GM10266 (cell line): Measurements from ENCODE around the gene BMP6.

Experiments used
- DNase-seq: peaks from one replicate; pipeline ENCODE4 v3.0.0; 2012; ENCODE audit errors: extremely low spot score
- TF ChIP-seq, protein P1 (sequence below): IDR thresholded peaks from 2 replicates; pipeline ENCODE4 v1.5.1; 2012; ENCODE audit warnings: mild to moderate bottlenecking, low read depth; ENCODE audit not compliant: control insufficient read depth, insufficient read depth; ENCODE audit errors: missing control alignments

Gene BMP6

DNA sequence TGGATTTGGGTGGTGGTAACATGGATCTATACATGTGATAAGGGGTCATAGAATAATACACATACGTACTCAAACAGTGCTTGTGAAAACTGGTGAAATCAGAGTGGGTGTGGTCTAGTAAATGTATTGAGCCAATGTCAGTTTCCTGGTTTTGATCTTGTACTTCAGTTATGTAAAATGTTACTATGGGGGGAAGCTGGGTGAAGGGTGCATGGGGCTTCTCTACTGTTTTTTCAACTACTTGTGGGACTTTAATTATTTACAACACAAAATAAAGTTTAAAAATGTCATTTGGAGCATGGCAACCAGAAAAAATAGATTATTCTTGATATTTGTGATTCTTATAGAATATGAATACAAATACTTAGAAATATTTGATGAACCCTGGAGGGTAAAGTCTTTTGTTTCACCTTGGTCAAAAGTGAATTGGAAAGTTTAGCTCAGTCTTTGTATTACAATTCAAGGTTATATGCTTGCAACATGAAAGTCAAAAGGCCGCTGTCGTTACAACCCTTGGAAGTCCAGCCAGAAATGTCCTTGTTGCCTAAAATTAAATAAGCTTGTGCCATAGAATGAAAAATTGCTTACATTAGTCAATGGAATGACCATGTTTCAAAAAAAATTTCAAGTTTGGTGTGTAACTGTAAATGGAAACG is 110.6 kb downstream of the BMP6 start:
- TF ChIP-seq, protein P1, sequence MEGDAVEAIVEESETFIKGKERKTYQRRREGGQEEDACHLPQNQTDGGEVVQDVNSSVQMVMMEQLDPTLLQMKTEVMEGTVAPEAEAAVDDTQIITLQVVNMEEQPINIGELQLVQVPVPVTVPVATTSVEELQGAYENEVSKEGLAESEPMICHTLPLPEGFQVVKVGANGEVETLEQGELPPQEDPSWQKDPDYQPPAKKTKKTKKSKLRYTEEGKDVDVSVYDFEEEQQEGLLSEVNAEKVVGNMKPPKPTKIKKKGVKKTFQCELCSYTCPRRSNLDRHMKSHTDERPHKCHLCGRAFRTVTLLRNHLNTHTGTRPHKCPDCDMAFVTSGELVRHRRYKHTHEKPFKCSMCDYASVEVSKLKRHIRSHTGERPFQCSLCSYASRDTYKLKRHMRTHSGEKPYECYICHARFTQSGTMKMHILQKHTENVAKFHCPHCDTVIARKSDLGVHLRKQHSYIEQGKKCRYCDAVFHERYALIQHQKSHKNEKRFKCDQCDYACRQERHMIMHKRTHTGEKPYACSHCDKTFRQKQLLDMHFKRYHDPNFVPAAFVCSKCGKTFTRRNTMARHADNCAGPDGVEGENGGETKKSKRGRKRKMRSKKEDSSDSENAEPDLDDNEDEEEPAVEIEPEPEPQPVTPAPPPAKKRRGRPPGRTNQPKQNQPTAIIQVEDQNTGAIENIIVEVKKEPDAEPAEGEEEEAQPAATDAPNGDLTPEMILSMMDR, result no peak
- no peak for DNase-seq

DNA sequence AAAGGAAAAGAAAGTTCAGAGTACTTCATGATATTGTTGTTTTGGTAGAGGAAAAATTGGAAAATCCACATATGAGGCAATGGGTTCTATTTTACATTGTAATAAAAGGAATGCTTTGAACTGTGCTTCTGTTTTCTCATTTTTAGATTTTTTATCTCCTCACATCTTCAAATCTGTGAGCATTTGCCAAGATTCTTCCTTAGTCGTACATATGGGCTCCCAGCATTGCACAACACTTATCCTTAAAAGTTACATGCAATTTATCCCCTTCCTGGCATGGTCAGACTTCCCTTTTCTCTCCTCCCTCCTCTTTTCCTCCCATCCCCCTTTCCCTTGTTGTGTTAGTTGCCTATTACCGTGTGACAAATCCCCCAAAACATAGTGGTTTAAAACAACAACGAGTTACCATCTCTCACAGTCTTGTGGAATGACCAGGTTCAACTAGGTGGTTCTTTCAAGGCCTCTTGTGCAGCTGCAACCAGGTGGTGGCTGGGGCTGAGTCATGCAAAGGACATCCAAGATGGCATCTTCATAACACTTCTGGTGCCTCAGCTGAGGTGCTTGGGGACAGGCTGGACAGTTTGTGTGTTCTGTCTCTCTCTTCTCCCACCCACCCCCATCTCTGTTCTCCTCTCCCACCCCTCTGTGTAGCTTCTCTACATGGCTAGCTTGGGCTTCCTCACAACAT is 116.0 kb downstream of the BMP6 start:
- no peak for DNase-seq
- TF ChIP-seq, protein P1, result no peak

DNA sequence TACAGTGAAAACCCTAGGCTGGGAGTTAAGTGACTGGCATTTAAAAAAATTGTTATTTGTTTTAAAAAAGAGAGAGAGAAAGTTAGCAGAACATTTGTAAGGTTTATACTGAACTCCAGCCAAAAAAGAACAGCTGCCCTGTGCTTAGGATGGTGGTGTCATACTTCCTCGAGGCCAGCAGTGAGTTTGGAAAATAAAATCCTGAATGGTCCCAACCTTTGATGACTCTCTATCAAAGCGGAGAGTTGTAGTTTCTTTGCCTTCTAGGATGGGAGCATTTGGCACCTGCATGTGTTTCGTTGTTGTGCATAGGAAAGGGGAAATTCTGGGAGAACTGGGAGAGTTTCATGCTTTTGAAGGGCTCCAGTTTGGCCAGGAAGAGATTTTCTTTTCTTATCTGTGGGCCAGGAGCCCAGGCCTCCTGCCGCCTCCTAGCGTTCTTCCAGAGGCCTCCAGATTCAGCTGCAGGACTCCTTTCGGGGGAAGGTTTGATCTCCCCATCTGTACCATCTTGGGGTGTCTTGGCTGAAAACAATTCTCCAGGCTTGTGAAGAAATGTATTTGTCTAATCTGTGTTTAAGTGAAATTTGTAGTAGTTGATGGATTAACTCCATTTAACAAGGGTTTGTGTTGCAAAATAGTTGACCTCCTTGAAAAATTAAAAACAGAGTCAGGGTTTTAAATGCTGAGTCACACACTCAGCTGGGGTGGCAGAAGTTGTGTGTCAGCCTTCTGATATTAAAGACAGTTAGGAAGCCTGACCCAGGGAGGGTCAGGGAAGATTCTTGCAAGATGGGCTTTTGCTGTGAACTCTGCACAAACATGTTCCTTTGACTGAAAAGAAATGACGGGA is 121.3 kb downstream of the BMP6 start:
- no peak for DNase-seq
- TF ChIP-seq, protein P1, result no peak

DNA sequence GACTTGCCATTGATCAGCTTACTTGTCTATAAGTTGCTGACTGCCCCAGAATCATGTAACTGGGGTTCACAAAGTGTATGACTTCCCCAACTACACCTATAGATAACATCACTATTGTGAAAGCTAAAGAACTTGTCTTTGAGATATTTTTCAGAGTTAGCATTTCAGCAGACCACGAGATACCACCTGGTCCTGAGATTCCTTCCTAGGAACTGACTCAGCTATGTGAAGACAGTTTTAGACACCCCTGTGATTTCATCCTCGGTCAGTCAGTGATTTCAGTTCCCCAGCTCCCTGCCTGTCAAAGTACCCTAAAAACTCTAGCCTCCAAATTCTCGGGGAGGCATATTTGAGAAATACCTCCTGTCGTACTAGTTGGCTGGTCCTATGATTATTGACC is 122.3 kb downstream of the BMP6 start:
- no peak for DNase-seq
- TF ChIP-seq, protein P1, result no peak

DNA sequence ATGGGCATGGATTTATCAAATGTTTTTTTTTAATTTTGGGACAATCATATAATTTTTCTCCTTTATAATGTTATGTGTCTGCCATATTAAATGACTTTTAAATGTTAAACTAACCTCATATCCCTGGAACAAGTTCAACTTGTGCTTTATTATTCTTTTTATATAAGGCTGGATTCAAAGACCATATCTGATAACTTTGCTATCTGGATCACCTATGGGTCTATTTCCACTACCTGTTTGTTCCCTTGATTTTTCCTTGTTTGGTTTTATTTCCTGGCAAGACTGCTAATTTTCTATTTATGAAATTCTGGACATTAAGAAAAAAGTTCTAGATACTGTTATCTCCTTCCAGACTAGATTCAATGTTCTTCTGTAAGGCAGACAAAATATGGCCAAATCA is 125.9 kb downstream of the BMP6 start:
- DNase-seq, result no peak
- TF ChIP-seq, protein P1, result no peak

DNA sequence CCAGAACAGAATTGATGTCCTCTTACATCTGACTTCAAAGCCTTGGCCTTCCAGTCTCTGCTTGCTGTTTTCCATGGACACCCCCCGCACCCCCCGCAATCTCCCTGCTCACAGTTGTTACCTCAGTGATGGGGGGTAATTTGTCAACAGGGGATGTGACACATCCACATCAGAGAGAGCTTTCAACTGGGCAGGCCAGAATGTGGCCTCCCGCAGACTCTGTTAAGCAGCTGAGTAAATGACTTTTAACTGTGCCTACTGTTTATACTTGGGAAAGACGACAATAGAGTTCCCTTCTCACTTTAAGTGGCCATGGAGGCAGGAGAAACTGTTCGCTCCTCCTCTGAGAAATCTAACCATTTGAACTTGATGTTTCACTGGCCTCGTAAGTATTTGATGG is 133.7 kb downstream of the BMP6 start:
- DNase-seq, result no peak
- TF ChIP-seq, protein P1, result no peak
